Measurements from ENCODE around the gene ADCK2.
A peak's percentile ranks its signal among the peaks of the same experiment; 100 is the strongest.
"Not testable (repeated sequence)": the region's sequence is repeated elsewhere in the genome, so short reads cannot be mapped to it uniquely, and the experiment has no call there.

Gene ADCK2

GRCh38 chr7:140673063-140673773, 473 bp downstream of the ADCK2 start:
- DNase-seq (ENCODE audit: low spot score) (no peak), FAIRE-seq (no peak)

- DNase-seq (ENCODE audit: low spot score): no peak
- no peak for FAIRE-seq
Measured at GRCh38 chr7:140673774-140674155, 1.0 kb downstream of the ADCK2 start.

- FAIRE-seq: no peak
- DNase-seq (ENCODE audit: low spot score): no peak
Measured at GRCh38 chr7:140674356-140674800, 1.6 kb downstream of the ADCK2 start.

GRCh38 chr7:140674899-140675701, 2.4 kb downstream of the ADCK2 start:
- peak; percentile 80 for DNase-seq (ENCODE audit: low spot score)
- peak; percentile 92 for FAIRE-seq

- no peak for FAIRE-seq
- DNase-seq (ENCODE audit: low spot score): no peak
Measured at GRCh38 chr7:140675726-140676125, 3.0 kb downstream of the ADCK2 start.

GRCh38 chr7:140676306-140676705, 3.6 kb downstream of the ADCK2 start:
- DNase-seq (ENCODE audit: low spot score): no peak
- no peak for FAIRE-seq

- FAIRE-seq; DNase-seq (ENCODE audit: low spot score): not testable (repeated sequence)
Measured at GRCh38 chr7:140676956-140677355, 4.2 kb downstream of the ADCK2 start.

GRCh38 chr7:140677496-140677895, 4.8 kb downstream of the ADCK2 start:
- FAIRE-seq (no peak), DNase-seq (ENCODE audit: low spot score) (no peak)

GRCh38 chr7:140678081-140678815, 5.5 kb downstream of the ADCK2 start:
- FAIRE-seq: no peak
- DNase-seq (ENCODE audit: low spot score): no peak

GRCh38 chr7:140678816-140679130, 6.0 kb downstream of the ADCK2 start:
- FAIRE-seq: no peak
- no peak for DNase-seq (ENCODE audit: low spot score)

- no peak for DNase-seq (ENCODE audit: low spot score)
- FAIRE-seq: no peak
Measured at GRCh38 chr7:140679186-140679585, 6.4 kb downstream of the ADCK2 start.

GRCh38 chr7:140680886-140681285, 8.1 kb downstream of the ADCK2 start:
- no peak for DNase-seq (ENCODE audit: low spot score)
- no peak for FAIRE-seq

GRCh38 chr7:140681766-140682165, 9.0 kb downstream of the ADCK2 start:
- no peak for DNase-seq (ENCODE audit: low spot score)
- FAIRE-seq: no peak

- FAIRE-seq: no peak
- no peak for DNase-seq (ENCODE audit: low spot score)
Measured at GRCh38 chr7:140683657-140684056, 10.9 kb downstream of the ADCK2 start.

GRCh38 chr7:140684066-140684950, 11.6 kb downstream of the ADCK2 start:
- FAIRE-seq (no peak), DNase-seq (ENCODE audit: low spot score) (no peak)

- FAIRE-seq (no peak), DNase-seq (ENCODE audit: low spot score) (no peak)
Measured at GRCh38 chr7:140685407-140686087, 12.8 kb downstream of the ADCK2 start.

GRCh38 chr7:140686921-140687320, 14.2 kb downstream of the ADCK2 start:
- DNase-seq (ENCODE audit: low spot score) (no peak), FAIRE-seq (no peak)

- FAIRE-seq (no peak), DNase-seq (ENCODE audit: low spot score) (no peak)
Measured at GRCh38 chr7:140688341-140688740, 15.6 kb downstream of the ADCK2 start.

- FAIRE-seq: no peak
- DNase-seq (ENCODE audit: low spot score): no peak
Measured at GRCh38 chr7:140689199-140690152, 16.7 kb downstream of the ADCK2 start.

Measured in RCC 7860 (cell line).